ENCODE results near the gene S1PR2. TPM values are rescaled to one million over a fixed set of nuclear protein-coding genes. Genes with fewer than 3 reads are reported as not detected.

S1PR2 gene
- total RNA-seq, 4 donors from 2014 or later: 7.7 to 10.1 (median 9.1) TPM

DNA sequence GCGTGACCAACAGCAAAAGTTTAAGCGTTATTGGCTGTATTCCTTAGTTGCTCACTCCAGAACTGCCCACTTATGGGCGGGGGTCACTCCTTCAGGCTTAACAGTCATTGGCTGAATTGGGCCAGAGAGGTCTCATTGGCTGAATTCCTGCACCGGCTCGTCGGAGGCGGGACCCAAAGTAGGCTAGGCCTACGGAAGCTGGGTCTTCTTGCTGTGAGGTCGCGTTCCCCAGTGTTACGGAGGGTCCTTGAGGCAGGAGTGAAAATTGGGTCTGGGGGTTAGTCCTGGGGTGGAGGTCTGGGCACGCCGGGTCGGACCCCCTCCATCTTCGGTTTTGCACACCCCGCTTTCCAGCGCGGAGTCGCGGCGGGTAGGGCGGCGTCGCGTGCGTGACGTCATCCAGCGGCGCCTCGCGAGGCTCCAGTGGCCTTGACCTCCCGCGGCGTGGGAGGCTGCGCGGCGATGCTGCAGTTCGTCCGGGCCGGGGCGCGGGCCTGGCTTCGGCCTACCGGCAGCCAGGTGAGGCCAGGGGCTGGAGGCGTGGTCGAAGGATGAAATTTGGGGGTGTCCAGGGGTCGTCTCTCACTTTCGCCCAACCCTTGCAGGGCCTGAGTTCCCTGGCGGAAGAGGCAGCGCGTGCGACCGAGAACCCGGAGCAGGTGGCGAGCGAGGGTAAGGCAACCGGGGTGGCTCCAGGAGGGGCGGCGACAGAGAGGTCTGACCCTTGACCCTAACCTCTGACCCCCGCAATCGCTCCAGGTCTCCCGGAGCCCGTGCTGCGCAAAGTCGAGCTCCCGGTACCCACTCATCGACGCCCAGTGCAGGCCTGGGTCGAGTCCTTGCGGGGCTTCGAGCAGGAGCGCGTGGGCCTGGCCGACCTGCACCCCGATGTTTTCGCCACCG is 20.9 kb upstream of the S1PR2 start, which contains the start of gene MRPL4:
MRPL4 (plus strand) TSS at position 423 of the 903 bp plus-strand sequence; CDS start at position 463, 40 bp downstream.
- TF ChIP-seq, protein P1, sequence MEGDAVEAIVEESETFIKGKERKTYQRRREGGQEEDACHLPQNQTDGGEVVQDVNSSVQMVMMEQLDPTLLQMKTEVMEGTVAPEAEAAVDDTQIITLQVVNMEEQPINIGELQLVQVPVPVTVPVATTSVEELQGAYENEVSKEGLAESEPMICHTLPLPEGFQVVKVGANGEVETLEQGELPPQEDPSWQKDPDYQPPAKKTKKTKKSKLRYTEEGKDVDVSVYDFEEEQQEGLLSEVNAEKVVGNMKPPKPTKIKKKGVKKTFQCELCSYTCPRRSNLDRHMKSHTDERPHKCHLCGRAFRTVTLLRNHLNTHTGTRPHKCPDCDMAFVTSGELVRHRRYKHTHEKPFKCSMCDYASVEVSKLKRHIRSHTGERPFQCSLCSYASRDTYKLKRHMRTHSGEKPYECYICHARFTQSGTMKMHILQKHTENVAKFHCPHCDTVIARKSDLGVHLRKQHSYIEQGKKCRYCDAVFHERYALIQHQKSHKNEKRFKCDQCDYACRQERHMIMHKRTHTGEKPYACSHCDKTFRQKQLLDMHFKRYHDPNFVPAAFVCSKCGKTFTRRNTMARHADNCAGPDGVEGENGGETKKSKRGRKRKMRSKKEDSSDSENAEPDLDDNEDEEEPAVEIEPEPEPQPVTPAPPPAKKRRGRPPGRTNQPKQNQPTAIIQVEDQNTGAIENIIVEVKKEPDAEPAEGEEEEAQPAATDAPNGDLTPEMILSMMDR (IDR thresholded peaks at IDR 0.05; ENCODE audit: low read depth): no peak

DNA sequence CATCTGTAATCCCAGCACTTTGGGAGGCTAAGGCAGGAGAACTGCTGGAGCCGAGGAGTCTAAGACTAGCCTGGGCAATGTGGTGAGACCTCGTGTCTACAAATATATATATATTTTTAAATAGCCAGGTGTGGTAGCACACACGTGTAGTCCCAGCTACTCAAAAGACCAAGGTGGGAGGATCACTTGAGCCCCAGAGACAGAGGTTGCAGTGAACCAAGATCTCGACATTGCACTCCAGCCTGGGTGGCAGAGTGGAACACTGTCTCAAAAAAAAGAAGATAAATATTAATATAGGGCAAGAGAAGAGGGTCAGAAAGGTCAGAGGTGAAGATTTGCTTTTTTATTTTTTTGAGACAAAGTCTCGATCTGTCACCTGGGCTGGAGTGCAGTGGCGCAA is 15.4 kb upstream of the S1PR2 start:
- TF ChIP-seq, protein P1 (IDR thresholded peaks at IDR 0.05; ENCODE audit: low read depth): no peak

DNA sequence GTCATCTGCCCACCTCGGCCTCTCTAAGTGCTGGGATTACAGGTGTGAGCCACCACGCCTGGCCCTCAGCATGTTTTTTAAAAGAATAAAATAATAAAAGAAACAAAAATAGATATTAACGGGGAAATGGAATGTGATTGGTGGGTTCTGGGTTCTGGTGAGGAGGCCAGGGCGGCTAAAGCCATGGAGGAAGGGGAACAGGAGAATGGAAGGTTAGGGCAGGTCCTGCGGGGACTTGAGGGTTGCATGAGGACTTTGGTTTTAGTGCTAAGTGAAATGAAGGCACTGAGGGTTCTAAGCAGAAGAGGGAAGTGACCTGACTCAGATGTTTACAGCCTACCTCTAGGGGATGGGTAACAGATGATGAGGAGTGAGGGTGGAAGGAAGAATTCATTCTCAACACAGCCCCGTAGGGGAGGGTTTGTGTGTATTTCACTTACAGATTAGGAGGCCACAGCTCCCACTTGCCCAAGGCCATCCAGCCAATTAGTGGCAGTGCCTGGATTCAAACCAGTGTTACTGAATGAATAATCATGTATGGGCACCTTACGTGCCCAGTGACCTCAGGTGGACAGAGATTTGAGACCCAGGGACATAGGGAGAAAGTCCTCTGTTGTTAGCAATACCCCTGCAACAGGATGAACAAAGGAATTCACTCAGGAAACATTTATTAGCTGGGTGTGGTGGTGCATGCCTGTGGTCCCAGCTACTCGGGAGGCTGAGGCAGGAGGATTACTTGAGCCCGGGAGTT is 14.2 kb upstream of the S1PR2 start:
- TF ChIP-seq, protein P1 (IDR thresholded peaks at IDR 0.05; ENCODE audit: low read depth): no peak

DNA sequence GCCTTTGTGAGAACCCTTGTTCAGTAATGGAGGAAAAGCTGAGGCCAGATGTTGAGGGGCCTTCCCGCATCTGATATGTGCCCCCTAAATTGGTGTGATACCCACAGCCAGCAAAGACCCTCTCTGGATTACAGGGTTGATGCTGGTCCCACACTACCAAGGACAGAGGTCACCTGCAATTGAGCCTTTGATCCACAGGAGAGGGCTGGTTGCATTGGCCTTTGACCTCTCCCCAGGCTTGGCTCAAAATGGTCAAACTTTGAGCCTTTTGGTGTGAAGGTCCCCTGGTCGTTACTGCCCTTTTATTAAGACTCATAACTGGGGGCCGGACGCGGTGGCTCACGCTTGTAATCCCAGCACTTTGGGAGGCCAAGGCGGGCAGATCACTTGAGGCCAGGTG is 12.5 kb upstream of the S1PR2 start:
- TF ChIP-seq, protein P1 (IDR thresholded peaks at IDR 0.05; ENCODE audit: low read depth): no peak

DNA sequence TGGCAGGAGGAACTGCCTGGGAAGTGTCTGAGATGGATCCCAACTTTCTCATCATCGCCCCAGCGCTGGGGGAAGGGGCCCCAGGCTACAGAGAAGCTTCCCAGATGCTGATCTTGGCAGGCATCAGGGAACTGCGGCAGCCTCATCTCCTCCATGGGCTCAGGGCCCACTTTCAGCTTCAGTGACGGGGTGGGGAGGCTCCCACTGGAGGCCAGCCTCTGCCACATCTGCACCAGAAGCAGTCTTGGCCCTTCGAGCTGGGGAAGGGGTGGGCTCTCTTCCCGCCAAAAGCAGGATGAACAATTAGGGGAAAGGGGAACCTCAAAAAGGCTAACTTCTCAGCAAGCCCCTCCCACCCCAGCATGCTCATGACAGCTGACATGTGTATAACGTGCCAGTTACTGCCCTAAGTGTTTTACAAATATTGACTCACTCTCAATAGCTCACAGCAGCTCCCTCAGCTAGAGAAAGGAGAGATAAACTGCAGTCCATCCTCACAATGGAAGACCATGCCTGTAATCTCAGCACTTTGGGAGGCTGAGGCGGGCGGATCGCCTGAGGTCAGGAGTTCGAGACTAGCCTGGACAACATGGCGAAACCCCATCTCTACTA is 7.1 kb upstream of the S1PR2 start:
- TF ChIP-seq, protein P1 (IDR thresholded peaks at IDR 0.05; ENCODE audit: low read depth): no peak

DNA sequence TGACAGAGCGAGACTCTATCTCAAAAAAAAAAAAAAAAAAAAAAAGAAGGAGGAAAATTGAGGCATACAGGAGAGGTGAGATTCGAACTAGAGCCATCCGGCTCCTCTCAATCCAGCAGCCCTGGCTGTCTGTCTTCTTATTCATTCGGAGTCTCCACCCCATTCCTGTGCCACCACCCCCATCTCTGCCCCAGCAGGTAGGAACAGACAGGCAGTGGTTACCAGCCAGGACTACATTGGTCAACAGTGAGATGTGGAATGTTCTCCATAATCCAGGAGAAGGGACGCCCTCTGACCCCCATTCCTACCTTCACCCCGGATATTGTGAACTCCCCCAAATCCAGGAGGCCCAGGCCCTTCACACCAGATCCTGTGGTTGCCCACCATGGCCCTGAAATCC is 6.6 kb upstream of the S1PR2 start:
- TF ChIP-seq, protein P1 (IDR thresholded peaks at IDR 0.05; ENCODE audit: low read depth): no peak

DNA sequence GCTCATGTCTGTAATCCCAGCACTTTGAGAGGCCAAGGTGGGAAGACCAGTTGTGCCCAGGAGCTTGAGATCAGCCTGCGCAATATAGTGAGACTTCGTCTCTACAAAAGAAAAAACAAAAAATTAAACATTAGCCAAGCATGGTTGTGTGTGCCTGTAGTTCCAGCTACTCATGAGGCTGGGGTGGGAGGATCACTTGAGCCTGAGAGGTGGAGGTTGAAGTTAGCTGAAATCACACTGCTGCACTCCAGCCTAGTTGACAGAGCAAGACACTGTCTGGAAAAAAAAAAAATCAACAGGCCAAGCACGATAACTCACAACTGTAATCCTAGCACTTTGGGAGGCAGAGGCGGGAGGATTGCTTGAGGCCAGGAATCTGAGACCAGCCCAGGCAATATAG is 3.9 kb upstream of the S1PR2 start:
- TF ChIP-seq, protein P1 (IDR thresholded peaks at IDR 0.05; ENCODE audit: low read depth): no peak
